Effector memory CD4-positive, alpha-beta T cell (primary cell): ENCODE measurements around the gene TCEAL5.
"Not testable (repeated sequence)": the region's sequence is repeated elsewhere in the genome, so short reads cannot be mapped to it uniquely, and the experiment has no call there.

Experiments
- DNase-seq, 3 donors: peaks; one replicate each; pipeline ENCODE4 v3.0.0-alpha.2; 2020
- H3K27ac ChIP-seq: 2 replicates; pipeline ENCODE4 v1.7.0; 2013; ENCODE audit warnings: mild to moderate bottlenecking, low read length, moderate library complexity; ENCODE audit not compliant: insufficient read depth, poor library complexity, severe bottlenecking
- H3K27me3 ChIP-seq: replicated peaks from 2 replicates; pipeline ENCODE4 v1.7.0; 2013; ENCODE audit warnings: mild to moderate bottlenecking, low read length; ENCODE audit not compliant: insufficient read depth, control insufficient read depth, poor library complexity, severe bottlenecking
- H3K36me3 ChIP-seq: 2 replicates; pipeline ENCODE4 v1.7.0; 2013; ENCODE audit warnings: mild to moderate bottlenecking, low read length, moderate library complexity; ENCODE audit not compliant: control insufficient read depth, insufficient read depth
- H3K4me1 ChIP-seq: 2 replicates; pipeline ENCODE4 v1.7.0; 2013; ENCODE audit warnings: low read length, mild to moderate bottlenecking; ENCODE audit not compliant: control insufficient read depth, insufficient read depth, poor library complexity, severe bottlenecking
- H3K4me3 ChIP-seq: 2 replicates; pipeline ENCODE4 v1.7.0; 2013; ENCODE audit warnings: low read length, low read depth, mild to moderate bottlenecking; ENCODE audit not compliant: insufficient read depth, poor library complexity, severe bottlenecking
- H3K9me3 ChIP-seq: 2 replicates; pipeline ENCODE4 v1.7.0; 2013; ENCODE audit warnings: mild to moderate bottlenecking, low read length, moderate library complexity; ENCODE audit not compliant: control insufficient read depth

Gene TCEAL5

GRCh38 chrX:103236296-103236695, 40.3 kb downstream of the TCEAL5 start:
- Histone ChIP-seq H3K4me1 (no peaks in the 10 kb centered on the region), H3K27ac (no peak overlapping the region), H3K27me3 (no peaks in the 10 kb centered on the region), H3K4me3 (no peak overlapping the region), H3K9me3 (no peaks in the 10 kb centered on the region), H3K36me3 (no peaks in the 10 kb centered on the region)
- DNase-seq, result no peak

GRCh38 chrX:103235608-103236007, 40.9 kb downstream of the TCEAL5 start:
- not testable (repeated sequence) for H3K4me1 ChIP-seq, H3K36me3 ChIP-seq, H3K27me3 ChIP-seq, H3K27ac ChIP-seq, DNase-seq, H3K9me3 ChIP-seq, H3K4me3 ChIP-seq

GRCh38 chrX:103234869-103235268, 41.7 kb downstream of the TCEAL5 start:
- Histone ChIP-seq H3K4me1 (no peaks in the 10 kb centered on the region), H3K36me3 (no peaks in the 10 kb centered on the region), H3K27ac (no peak overlapping the region), H3K27me3 (no peaks in the 10 kb centered on the region), H3K4me3 (no peak overlapping the region), H3K9me3 (no peaks in the 10 kb centered on the region)
- no peak for DNase-seq

- H3K27me3 ChIP-seq, result no peaks in the 10 kb centered on the region
- DNase-seq, result no peak
- no peaks in the 10 kb centered on the region for H3K9me3 ChIP-seq
Observed at GRCh38 chrX:103233263-103233662, 43.3 kb downstream of the TCEAL5 start.

GRCh38 chrX:103225918-103226317, 50.6 kb downstream of the TCEAL5 start:
- not testable (repeated sequence) for H3K9me3 ChIP-seq, DNase-seq, H3K36me3 ChIP-seq, H3K4me1 ChIP-seq, H3K4me3 ChIP-seq, H3K27ac ChIP-seq, H3K27me3 ChIP-seq

More at GRCh38 chrX:103233263-103233662, 43.3 kb downstream of the TCEAL5 start:
- Histone ChIP-seq H3K4me3 (no peak overlapping the region), H3K36me3 (no peaks in the 10 kb centered on the region), H3K4me1 (no peaks in the 10 kb centered on the region), H3K27ac (no peak overlapping the region)
